ENCODE results near the gene PRICKLE3. TPM values are rescaled to one million over a fixed set of nuclear protein-coding genes. Genes with fewer than 3 reads are reported as not detected.

PRICKLE3 gene
- total RNA-seq, 1 donor from 2014 or later = 14.2 TPM

GRCh38 chrX:49227726-49228125 lies 41.6 kb upstream of the PRICKLE3 start:
- Histone ChIP-seq H3K79me2 (ENCODE audit: insufficient read depth, low read length) (no peaks in the 10 kb centered on the region), H3K4me2 (ENCODE audit: low read length) (no peak overlapping the region), H3K36me3 (ENCODE audit: insufficient read depth, low read length) (no peaks in the 10 kb centered on the region), H3K9ac (ENCODE audit: low read length) (no peak overlapping the region), H3K27ac (ENCODE audit: low read depth, low read length) (no peak overlapping the region), H3K4me1 (ENCODE audit: insufficient read depth, low read length) (no peaks in the 10 kb centered on the region), H4K20me1 (ENCODE audit: insufficient read depth, low read length) (no peaks in the 10 kb centered on the region), H3K9me3 (ENCODE audit: insufficient read depth, low read depth, low read length) (no peaks in the 10 kb centered on the region), H3K27me3 (ENCODE audit: insufficient read depth, low read length) (no peaks in the 10 kb centered on the region), H2AFZ (ENCODE audit: low read depth, low read length) (no peak overlapping the region), H3K4me3 (ENCODE audit: insufficient read depth, low read depth, low read length) (no peak overlapping the region)
- no peak for DNase-seq (ENCODE audit: low read depth)
- Mint-ChIP-seq H3K4me1 (ENCODE audit: low read depth, unreplicated experiment) (no peaks in the 10 kb centered on the region), H3K27ac (ENCODE audit: unreplicated experiment) (no peak overlapping the region), H3K4me3 (ENCODE audit: unreplicated experiment) (no peak overlapping the region), H3K9me3 (ENCODE audit: unreplicated experiment) (no peaks in the 10 kb centered on the region), H3K27me3 (ENCODE audit: low read depth, unreplicated experiment) (peaks cover 12% of the 10 kb centered on the region), H3K36me3 (ENCODE audit: low read depth, unreplicated experiment) (no peaks in the 10 kb centered on the region)
- TF ChIP-seq CTCF (IDR thresholded peaks at IDR 0.05; ENCODE audit: insufficient read depth, low read depth, low read length) (no peak), EZH2 (IDR thresholded peaks at IDR 0.05; ENCODE audit: insufficient read depth, low read length) (no peak)
- FAIRE-seq = no peak

- no peak overlapping the region for H2AFZ ChIP-seq (ENCODE audit: low read depth, low read length)
- H4K20me1 ChIP-seq (ENCODE audit: insufficient read depth, low read length) = no peaks in the 10 kb centered on the region
- no peak overlapping the region for H3K4me3 ChIP-seq (ENCODE audit: insufficient read depth, low read depth, low read length)
- TF ChIP-seq EZH2 (IDR thresholded peaks at IDR 0.05; ENCODE audit: insufficient read depth, low read length) (no peak), CTCF (IDR thresholded peaks at IDR 0.05; ENCODE audit: insufficient read depth, low read depth, low read length) (no peak)
- no peaks in the 10 kb centered on the region for H3K36me3 ChIP-seq (ENCODE audit: insufficient read depth, low read length)
- no peak overlapping the region for H3K4me2 ChIP-seq (ENCODE audit: low read length)
- H3K9ac ChIP-seq (ENCODE audit: low read length) = no peak overlapping the region
- Mint-ChIP-seq H3K4me3 (ENCODE audit: unreplicated experiment) (no peak overlapping the region), H3K27ac (ENCODE audit: unreplicated experiment) (no peak overlapping the region), H3K4me1 (ENCODE audit: low read depth, unreplicated experiment) (no peaks in the 10 kb centered on the region), H3K36me3 (ENCODE audit: low read depth, unreplicated experiment) (no peaks in the 10 kb centered on the region), H3K27me3 (ENCODE audit: low read depth, unreplicated experiment) (peaks cover 13% of the 10 kb centered on the region), H3K9me3 (ENCODE audit: unreplicated experiment) (no peaks in the 10 kb centered on the region)
- H3K4me1 ChIP-seq (ENCODE audit: insufficient read depth, low read length) = no peaks in the 10 kb centered on the region
- H3K9me3 ChIP-seq (ENCODE audit: insufficient read depth, low read depth, low read length) = no peaks in the 10 kb centered on the region
- FAIRE-seq (no peak), DNase-seq (ENCODE audit: low read depth) (no peak)
- no peaks in the 10 kb centered on the region for H3K27me3 ChIP-seq (ENCODE audit: insufficient read depth, low read length)
- H3K79me2 ChIP-seq (ENCODE audit: insufficient read depth, low read length) = no peaks in the 10 kb centered on the region
- H3K27ac ChIP-seq (ENCODE audit: low read depth, low read length) = no peak overlapping the region
These were observed 40.8 kb upstream of the PRICKLE3 start for GRCh38 chrX:49226946-49227345.

GRCh38 chrX:49225858-49226257 lies 39.7 kb upstream of the PRICKLE3 start:
- TF ChIP-seq EZH2 (IDR thresholded peaks at IDR 0.05; ENCODE audit: insufficient read depth, low read length) (no peak), CTCF (IDR thresholded peaks at IDR 0.05; ENCODE audit: insufficient read depth, low read depth, low read length) (no peak)
- Histone ChIP-seq H3K27me3 (ENCODE audit: insufficient read depth, low read length) (no peaks in the 10 kb centered on the region), H3K27ac (ENCODE audit: low read depth, low read length) (no peak overlapping the region), H2AFZ (ENCODE audit: low read depth, low read length) (no peak overlapping the region), H3K79me2 (ENCODE audit: insufficient read depth, low read length) (no peaks in the 10 kb centered on the region), H3K4me1 (ENCODE audit: insufficient read depth, low read length) (no peaks in the 10 kb centered on the region), H3K9ac (ENCODE audit: low read length) (no peak overlapping the region), H3K36me3 (ENCODE audit: insufficient read depth, low read length) (no peaks in the 10 kb centered on the region), H3K4me3 (ENCODE audit: insufficient read depth, low read depth, low read length) (no peak overlapping the region), H3K4me2 (ENCODE audit: low read length) (no peak overlapping the region), H3K9me3 (ENCODE audit: insufficient read depth, low read depth, low read length) (no peaks in the 10 kb centered on the region), H4K20me1 (ENCODE audit: insufficient read depth, low read length) (no peaks in the 10 kb centered on the region)
- Mint-ChIP-seq H3K4me3 (ENCODE audit: unreplicated experiment) (no peak overlapping the region), H3K9me3 (ENCODE audit: unreplicated experiment) (peaks cover 1% of the 10 kb centered on the region), H3K27ac (ENCODE audit: unreplicated experiment) (no peak overlapping the region), H3K27me3 (ENCODE audit: low read depth, unreplicated experiment) (peaks cover 14% of the 10 kb centered on the region), H3K4me1 (ENCODE audit: low read depth, unreplicated experiment) (no peaks in the 10 kb centered on the region), H3K36me3 (ENCODE audit: low read depth, unreplicated experiment) (no peaks in the 10 kb centered on the region)
- DNase-seq (ENCODE audit: low read depth) = no peak
- no peak for FAIRE-seq
